GM21786 (cell line): ENCODE measurements around the gene CEP43.

Experiments
- ATAC-seq: cut with Tn5 transposase; IDR thresholded peaks from one replicate; pipeline ENCODE4 v1.9.1; 2021; ENCODE audit not compliant: unreplicated experiment

The CEP43 gene

GRCh38 chr6:166960609-166960978, 38.6 kb upstream of the CEP43 start:
- ATAC-seq = no peak

- ATAC-seq = no peak
Measured at GRCh38 chr6:166966268-166966667, 32.9 kb upstream of the CEP43 start.

- ATAC-seq = no peak
Measured at GRCh38 chr6:166969390-166970002, 29.7 kb upstream of the CEP43 start.

- ATAC-seq = no peak
Measured at GRCh38 chr6:166970091-166970490, 29.1 kb upstream of the CEP43 start.

GRCh38 chr6:166970776-166971175, 28.4 kb upstream of the CEP43 start:
- no peak for ATAC-seq

- ATAC-seq = no peak
Measured at GRCh38 chr6:166971271-166971670, 27.9 kb upstream of the CEP43 start.

GRCh38 chr6:166972101-166972500, 27.1 kb upstream of the CEP43 start:
- no peak for ATAC-seq

- no peak for ATAC-seq
Measured at GRCh38 chr6:166976636-166977035, 22.6 kb upstream of the CEP43 start.

- ATAC-seq = no peak
Measured at GRCh38 chr6:166977621-166978525, 21.3 kb upstream of the CEP43 start.

GRCh38 chr6:166980738-166981137, 18.5 kb upstream of the CEP43 start:
- ATAC-seq = no peak

- ATAC-seq = no peak
Measured at GRCh38 chr6:166987448-166987847, 11.7 kb upstream of the CEP43 start.

GRCh38 chr6:166987930-166988329, 11.3 kb upstream of the CEP43 start:
- no peak for ATAC-seq

GRCh38 chr6:166988674-166989201, 10.5 kb upstream of the CEP43 start:
- ATAC-seq = no peak

- peak; percentile 72 for ATAC-seq
Measured at GRCh38 chr6:166989427-166990032, 9.7 kb upstream of the CEP43 start.

GRCh38 chr6:166996406-166996805, 2.8 kb upstream of the CEP43 start:
- no peak for ATAC-seq

- no peak for ATAC-seq
Measured at GRCh38 chr6:166997348-166997747, 1.8 kb upstream of the CEP43 start.

- ATAC-seq = peak; percentile 37
Measured at GRCh38 chr6:166997768-166998255, 1.4 kb upstream of the CEP43 start.

- peak; percentile 4 for ATAC-seq
Measured at GRCh38 chr6:166998256-166999144, 697 bp upstream of the CEP43 start.

GRCh38 chr6:166999884-167000253, 672 bp downstream of the CEP43 start:
- no peak for ATAC-seq

GRCh38 chr6:167000759-167001158, 1.6 kb downstream of the CEP43 start:
- ATAC-seq = no peak
